ENCODE results near the gene CEPT1. TPM values are rescaled to one million over a fixed set of nuclear protein-coding genes. Genes with fewer than 3 reads are reported as not detected.
"Not testable (repeated sequence)": the region's sequence is repeated elsewhere in the genome, so short reads cannot be mapped to it uniquely, and the experiment has no call there.

CEPT1 gene
- total RNA-seq, 1 donor from 2014 or later: 58.9 TPM

DNA sequence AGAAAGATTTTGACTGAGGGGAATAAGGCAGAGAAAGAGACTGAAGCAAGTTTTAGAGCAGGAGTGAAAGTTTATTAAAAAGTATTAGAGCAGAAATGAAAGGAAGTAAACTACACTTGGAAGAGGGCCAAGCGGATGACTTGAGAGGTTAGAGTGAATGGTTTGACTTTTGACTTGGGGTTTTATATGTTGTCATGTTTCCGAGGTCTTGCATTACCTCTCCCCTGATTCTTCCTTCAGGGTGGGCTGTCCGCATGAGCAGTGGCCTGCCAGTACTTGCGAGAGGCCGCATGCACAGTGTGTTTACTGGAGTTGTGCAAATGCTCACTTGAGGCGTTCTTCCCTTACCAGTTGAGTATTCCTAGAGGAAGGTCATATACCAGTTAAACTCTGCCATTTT lies 73.4 kb downstream of the CEPT1 start:
- Mint-ChIP-seq H3K27me3 (ENCODE audit: insufficient read depth, low read depth) (peaks cover 6% of the 10 kb centered on the region), H3K36me3 (no peaks in the 10 kb centered on the region), H3K4me1 (peaks cover 2% of the 10 kb centered on the region), H3K9me3 (peaks cover 3% of the 10 kb centered on the region), H3K27ac (no peak overlapping the region), H3K4me3 (no peak overlapping the region)
- no peak overlapping the region for H3K27ac ChIP-seq
- H3K27me3 ChIP-seq: no peaks in the 10 kb centered on the region
- H4K20me1 ChIP-seq (ENCODE audit: low read depth): no peaks in the 10 kb centered on the region
- TF ChIP-seq, protein P1, sequence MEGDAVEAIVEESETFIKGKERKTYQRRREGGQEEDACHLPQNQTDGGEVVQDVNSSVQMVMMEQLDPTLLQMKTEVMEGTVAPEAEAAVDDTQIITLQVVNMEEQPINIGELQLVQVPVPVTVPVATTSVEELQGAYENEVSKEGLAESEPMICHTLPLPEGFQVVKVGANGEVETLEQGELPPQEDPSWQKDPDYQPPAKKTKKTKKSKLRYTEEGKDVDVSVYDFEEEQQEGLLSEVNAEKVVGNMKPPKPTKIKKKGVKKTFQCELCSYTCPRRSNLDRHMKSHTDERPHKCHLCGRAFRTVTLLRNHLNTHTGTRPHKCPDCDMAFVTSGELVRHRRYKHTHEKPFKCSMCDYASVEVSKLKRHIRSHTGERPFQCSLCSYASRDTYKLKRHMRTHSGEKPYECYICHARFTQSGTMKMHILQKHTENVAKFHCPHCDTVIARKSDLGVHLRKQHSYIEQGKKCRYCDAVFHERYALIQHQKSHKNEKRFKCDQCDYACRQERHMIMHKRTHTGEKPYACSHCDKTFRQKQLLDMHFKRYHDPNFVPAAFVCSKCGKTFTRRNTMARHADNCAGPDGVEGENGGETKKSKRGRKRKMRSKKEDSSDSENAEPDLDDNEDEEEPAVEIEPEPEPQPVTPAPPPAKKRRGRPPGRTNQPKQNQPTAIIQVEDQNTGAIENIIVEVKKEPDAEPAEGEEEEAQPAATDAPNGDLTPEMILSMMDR (IDR thresholded peaks at IDR 0.05): no peak
- TF ChIP-seq EZH2phosphoT487 (IDR thresholded peaks at IDR 0.05) (no peak), EZH2 (IDR thresholded peaks at IDR 0.05) (no peak)
- H3F3A ChIP-seq (ENCODE audit: low read depth): peaks cover under 1% of the 10 kb centered on the region
- no peak overlapping the region for H3K9ac ChIP-seq
- no peaks in the 10 kb centered on the region for H3K9me3 ChIP-seq (ENCODE audit: low read depth)
- H3K79me2 ChIP-seq (ENCODE audit: low read depth): no peaks in the 10 kb centered on the region
- H3K36me3 ChIP-seq: no peaks in the 10 kb centered on the region
- H3K4me1 ChIP-seq: peaks cover 19% of the 10 kb centered on the region
- DNase-seq (ENCODE audit: low spot score): no peak
- no peak overlapping the region for H3K4me2 ChIP-seq
- H2AFZ ChIP-seq (replicated peaks): peak overlapping the region; percentile 45
- no peak overlapping the region for H3K4me3 ChIP-seq

DNA sequence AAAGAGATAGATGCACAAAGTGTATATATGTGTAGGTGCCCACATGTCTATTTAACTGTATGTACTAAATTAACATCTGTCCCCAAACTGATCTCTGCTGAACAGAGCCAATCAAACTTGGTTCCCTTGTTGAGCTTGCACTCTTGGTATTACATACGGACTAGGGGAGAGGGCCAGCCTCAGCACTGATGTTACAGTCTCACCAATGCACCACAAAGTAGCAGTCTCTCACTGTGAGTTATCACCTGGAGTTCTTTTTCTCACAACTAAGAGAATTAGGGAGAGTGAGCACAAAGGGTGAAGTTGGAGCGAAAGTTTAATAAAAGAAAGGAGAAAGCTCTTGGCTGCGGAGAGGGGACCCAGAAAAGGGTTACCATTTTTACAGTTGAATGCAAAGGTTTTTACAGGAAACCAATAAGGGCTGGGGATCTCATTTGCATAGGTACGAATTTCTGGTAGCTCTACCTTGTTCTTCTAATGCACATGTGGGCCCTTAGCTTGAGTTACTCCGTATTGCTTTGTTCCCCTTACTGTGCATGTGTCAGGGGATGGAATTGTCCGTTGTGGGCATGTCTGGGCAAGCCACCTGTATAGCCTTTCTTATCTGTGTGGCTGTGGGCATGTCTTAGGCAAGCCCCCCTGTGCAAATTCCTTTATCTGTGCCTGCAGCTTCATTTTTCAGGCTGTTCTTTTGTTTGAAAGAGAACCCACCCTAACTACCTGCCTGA lies 74.2 kb downstream of the CEPT1 start:
- peaks cover 5% of the 10 kb centered on the region for H3K9me3 Mint-ChIP-seq
- Histone ChIP-seq H4K20me1 (ENCODE audit: low read depth) (no peaks in the 10 kb centered on the region), H3F3A (ENCODE audit: low read depth) (peaks cover 9% of the 10 kb centered on the region), H3K79me2 (ENCODE audit: low read depth) (no peaks in the 10 kb centered on the region), H3K27me3 (no peaks in the 10 kb centered on the region), H3K9me3 (ENCODE audit: low read depth) (no peaks in the 10 kb centered on the region), H3K36me3 (no peaks in the 10 kb centered on the region), H3K4me2 (peak overlapping the region; percentile 27), H3K27ac (no peak overlapping the region), H2AFZ (replicated peaks) (peak overlapping the region; percentile 90), H3K4me1 (peaks cover 23% of the 10 kb centered on the region), H3K4me3 (no peak overlapping the region), H3K9ac (no peak overlapping the region)
- H3K4me1 Mint-ChIP-seq: peaks cover 6% of the 10 kb centered on the region
- H3K36me3 Mint-ChIP-seq: no peaks in the 10 kb centered on the region
- no peak overlapping the region for H3K27ac Mint-ChIP-seq
- no peak for DNase-seq (ENCODE audit: low spot score)
- peaks cover 7% of the 10 kb centered on the region for H3K27me3 Mint-ChIP-seq (ENCODE audit: insufficient read depth, low read depth)
- TF ChIP-seq, protein P1 (IDR thresholded peaks at IDR 0.05): no peak
- no peak for TF ChIP-seq EZH2 (IDR thresholded peaks at IDR 0.05)
- no peak for TF ChIP-seq EZH2phosphoT487 (IDR thresholded peaks at IDR 0.05)
- H3K4me3 Mint-ChIP-seq: no peak overlapping the region

DNA sequence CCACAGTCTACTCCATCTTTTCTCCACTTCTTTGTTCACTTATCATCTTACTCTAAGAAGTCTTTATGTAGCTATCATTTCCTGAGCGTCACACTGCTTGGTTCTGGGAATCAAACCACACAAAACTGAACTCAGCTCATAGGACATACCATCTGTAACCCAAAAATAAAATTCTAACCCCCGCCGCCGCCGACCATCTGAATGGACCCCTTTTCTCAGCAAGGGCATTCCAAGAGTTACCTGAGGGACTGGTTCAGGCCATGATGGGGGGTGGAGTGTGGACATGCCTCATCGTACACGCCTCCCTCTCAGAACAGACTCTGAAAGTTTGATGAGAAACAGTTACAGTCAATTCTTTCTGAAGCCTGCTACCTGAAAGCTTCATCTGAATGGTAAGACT lies 74.9 kb downstream of the CEPT1 start:
- no peaks in the 10 kb centered on the region for H3K27me3 ChIP-seq
- H3K36me3 ChIP-seq: no peaks in the 10 kb centered on the region
- DNase-seq (ENCODE audit: low spot score): no peak
- Mint-ChIP-seq H3K27ac (no peak overlapping the region), H3K27me3 (ENCODE audit: insufficient read depth, low read depth) (peaks cover 7% of the 10 kb centered on the region), H3K36me3 (no peaks in the 10 kb centered on the region), H3K4me1 (peaks cover 12% of the 10 kb centered on the region), H3K9me3 (peaks cover 5% of the 10 kb centered on the region), H3K4me3 (no peak overlapping the region)
- H3K9ac ChIP-seq: no peak overlapping the region
- H3K4me3 ChIP-seq: no peak overlapping the region
- H3F3A ChIP-seq (ENCODE audit: low read depth): peaks cover 15% of the 10 kb centered on the region
- H2AFZ ChIP-seq (replicated peaks): peak overlapping the region; percentile 90
- no peaks in the 10 kb centered on the region for H4K20me1 ChIP-seq (ENCODE audit: low read depth)
- no peaks in the 10 kb centered on the region for H3K9me3 ChIP-seq (ENCODE audit: low read depth)
- peak overlapping the region; percentile 27 for H3K4me2 ChIP-seq
- H3K27ac ChIP-seq: no peak overlapping the region
- no peaks in the 10 kb centered on the region for H3K79me2 ChIP-seq (ENCODE audit: low read depth)
- peaks cover 28% of the 10 kb centered on the region for H3K4me1 ChIP-seq
- TF ChIP-seq EZH2 (IDR thresholded peaks at IDR 0.05) (no peak), EZH2phosphoT487 (IDR thresholded peaks at IDR 0.05) (no peak)
- TF ChIP-seq, protein P1 (IDR thresholded peaks at IDR 0.05): no peak

DNA sequence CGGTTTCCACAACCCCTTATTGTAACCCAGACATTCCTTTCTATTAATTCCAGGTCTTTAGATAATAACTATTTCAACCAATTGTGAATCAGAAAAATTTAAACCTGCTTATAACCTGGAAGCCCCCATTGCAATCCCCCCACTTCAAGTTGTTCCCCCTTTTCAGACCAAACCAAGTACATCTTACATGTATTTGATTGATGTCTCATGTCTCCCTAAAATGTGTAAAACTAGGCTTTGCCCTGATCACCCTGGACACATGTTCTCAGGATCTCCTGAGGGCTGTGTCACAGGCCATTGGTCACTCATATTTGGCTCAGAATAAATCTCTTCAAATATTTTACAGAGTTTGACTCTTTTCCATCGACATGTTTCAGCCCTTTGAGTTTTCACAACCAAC lies 75.3 kb downstream of the CEPT1 start:
- not testable (repeated sequence) for DNase-seq (ENCODE audit: low spot score); H3K9ac ChIP-seq; H3K4me3 ChIP-seq; H3K9me3 Mint-ChIP-seq; H3K79me2 ChIP-seq (ENCODE audit: low read depth); H3K4me2 ChIP-seq; H3K27ac ChIP-seq; H3K27ac Mint-ChIP-seq; H3K36me3 Mint-ChIP-seq; H3K27me3 ChIP-seq; H3K4me3 Mint-ChIP-seq; H4K20me1 ChIP-seq (ENCODE audit: low read depth); H3K9me3 ChIP-seq (ENCODE audit: low read depth); H3K36me3 ChIP-seq; H3K27me3 Mint-ChIP-seq (ENCODE audit: insufficient read depth, low read depth)
- Histone ChIP-seq H3K4me1 (peaks cover 33% of the 10 kb centered on the region), H3F3A (ENCODE audit: low read depth) (peaks cover 19% of the 10 kb centered on the region), H2AFZ (replicated peaks) (peak overlapping the region; percentile 90)
- peaks cover 16% of the 10 kb centered on the region for H3K4me1 Mint-ChIP-seq
